ENCODE results near the gene BOC. TPM values are rescaled to one million over a fixed set of nuclear protein-coding genes. Genes with fewer than 3 reads are reported as not detected.

BOC gene
- total and polyA plus RNA-seq, 2 donors from 2014 or later, result 6.1 to 22.2 TPM

DNA sequence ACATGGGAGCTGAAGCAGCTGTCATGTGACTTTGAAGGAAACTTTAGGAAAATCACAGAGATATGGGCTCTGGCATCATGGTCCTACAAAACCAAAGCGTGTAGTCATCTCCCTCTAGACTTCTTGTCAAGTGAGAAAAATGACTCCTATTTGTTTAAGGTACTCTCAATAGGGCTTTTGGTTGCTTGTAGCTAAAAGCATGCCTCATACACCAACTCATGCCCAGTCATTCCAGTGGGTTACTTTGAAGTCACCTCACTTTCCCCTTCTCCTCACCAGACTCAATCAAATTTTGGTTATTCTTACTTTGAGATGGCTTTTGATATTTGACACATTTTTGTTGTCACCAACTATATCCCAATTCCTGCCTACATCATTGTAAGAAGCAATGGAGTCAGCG, 81.6 kb downstream of the BOC start:
- FAIRE-seq (no peak), DNase-seq (no peak)
- intact Hi-C loops (cut with DNase I), result no loop called here
- Histone ChIP-seq H3K27me3 (ENCODE audit: control insufficient read depth, insufficient read depth, low read length) (no peaks in the 10 kb centered on the region), H3K27ac (ENCODE audit: low read depth in 2 of 2, low read length in 2 of 2) (no peak overlapping the region), H3K9me3 (ENCODE audit: control insufficient read depth in 2 of 3, insufficient read depth in 1 of 3, low read length in 3 of 3) (no peaks in the 10 kb centered on the region), H3K9ac (ENCODE audit: low read length in 3 of 3) (no peak overlapping the region), H3K36me3 (ENCODE audit: control insufficient read depth in 2 of 3, insufficient read depth in 3 of 3, low read length in 3 of 3) (no peaks in the 10 kb centered on the region), H3K4me3 (ENCODE audit: low read length in 3 of 3) (no peak overlapping the region), H3K4me1 (ENCODE audit: control insufficient read depth in 2 of 3, insufficient read depth in 2 of 3, low read depth in 1 of 3, low read length in 3 of 3) (no peaks in the 10 kb centered on the region)
- no peak for TF ChIP-seq CTCF (IDR thresholded peaks at IDR 0.05; ENCODE audit: borderline replicate concordance, extremely low read depth, insufficient read depth)

DNA sequence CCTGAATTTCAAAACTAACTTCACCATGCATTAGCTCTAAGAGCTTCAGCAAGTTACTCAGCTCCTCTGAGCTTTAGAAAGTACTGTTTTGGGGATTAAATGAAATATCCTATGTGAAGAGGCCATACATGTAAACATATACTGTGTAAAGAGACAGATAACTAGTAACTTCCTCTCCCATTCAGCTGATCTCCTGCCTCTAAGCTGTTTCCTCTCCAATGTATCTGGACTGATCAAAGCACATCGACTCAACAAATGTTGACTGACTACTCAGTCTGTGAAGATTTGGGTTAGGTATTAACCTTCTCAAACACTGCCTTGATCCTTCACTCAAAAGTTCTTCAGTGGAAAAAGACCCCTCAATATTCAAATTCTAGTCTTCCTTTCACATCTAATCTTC, 82.0 kb downstream of the BOC start:
- Histone ChIP-seq H3K9me3 (ENCODE audit: control insufficient read depth in 2 of 3, insufficient read depth in 1 of 3, low read length in 3 of 3) (no peaks in the 10 kb centered on the region), H3K27me3 (ENCODE audit: control insufficient read depth, insufficient read depth, low read length) (no peaks in the 10 kb centered on the region), H3K4me1 (ENCODE audit: control insufficient read depth in 2 of 3, insufficient read depth in 2 of 3, low read depth in 1 of 3, low read length in 3 of 3) (no peaks in the 10 kb centered on the region), H3K36me3 (ENCODE audit: control insufficient read depth in 2 of 3, insufficient read depth in 3 of 3, low read length in 3 of 3) (no peaks in the 10 kb centered on the region), H3K27ac (ENCODE audit: low read depth in 2 of 2, low read length in 2 of 2) (no peak overlapping the region), H3K4me3 (ENCODE audit: low read length in 3 of 3) (no peak overlapping the region), H3K9ac (ENCODE audit: low read length in 3 of 3) (no peak overlapping the region)
- FAIRE-seq (no peak), DNase-seq (no peak)
- intact Hi-C loops (cut with DNase I), result no loop called here
- no peak for TF ChIP-seq CTCF (IDR thresholded peaks at IDR 0.05; ENCODE audit: borderline replicate concordance, extremely low read depth, insufficient read depth)

GRCh38 chr3:113295463-113295862, 84.1 kb downstream of the BOC start:
- no peak overlapping the region for H3K9ac ChIP-seq (ENCODE audit: low read length in 3 of 3)
- no peak overlapping the region for H3K27ac ChIP-seq (ENCODE audit: low read depth in 2 of 2, low read length in 2 of 2)
- no peak for FAIRE-seq
- no peaks in the 10 kb centered on the region for H3K27me3 ChIP-seq (ENCODE audit: control insufficient read depth, insufficient read depth, low read length)
- H3K4me3 ChIP-seq (ENCODE audit: low read length in 3 of 3), result no peak overlapping the region
- no peak for DNase-seq
- TF ChIP-seq CTCF (IDR thresholded peaks at IDR 0.05; ENCODE audit: borderline replicate concordance, extremely low read depth, insufficient read depth), result no peak
- no peaks in the 10 kb centered on the region for H3K9me3 ChIP-seq (ENCODE audit: control insufficient read depth in 2 of 3, insufficient read depth in 1 of 3, low read length in 3 of 3)
- H3K4me1 ChIP-seq (ENCODE audit: control insufficient read depth in 2 of 3, insufficient read depth in 2 of 3, low read depth in 1 of 3, low read length in 3 of 3), result no peaks in the 10 kb centered on the region
- H3K36me3 ChIP-seq (ENCODE audit: control insufficient read depth in 2 of 3, insufficient read depth in 3 of 3, low read length in 3 of 3), result no peaks in the 10 kb centered on the region
- intact Hi-C loops (cut with DNase I), result no loop called here

GRCh38 chr3:113297287-113297686, 85.9 kb downstream of the BOC start:
- no peak for TF ChIP-seq CTCF (IDR thresholded peaks at IDR 0.05; ENCODE audit: borderline replicate concordance, extremely low read depth, insufficient read depth)

More at GRCh38 chr3:113297287-113297686, 85.9 kb downstream of the BOC start:
- Histone ChIP-seq H3K4me3 (ENCODE audit: low read length in 3 of 3) (no peak overlapping the region), H3K36me3 (ENCODE audit: control insufficient read depth in 2 of 3, insufficient read depth in 3 of 3, low read length in 3 of 3) (no peaks in the 10 kb centered on the region), H3K4me1 (ENCODE audit: control insufficient read depth in 2 of 3, insufficient read depth in 2 of 3, low read depth in 1 of 3, low read length in 3 of 3) (no peaks in the 10 kb centered on the region), H3K27ac (ENCODE audit: low read depth in 2 of 2, low read length in 2 of 2) (no peak overlapping the region), H3K9ac (ENCODE audit: low read length in 3 of 3) (no peak overlapping the region), H3K27me3 (ENCODE audit: control insufficient read depth, insufficient read depth, low read length) (no peaks in the 10 kb centered on the region), H3K9me3 (ENCODE audit: control insufficient read depth in 2 of 3, insufficient read depth in 1 of 3, low read length in 3 of 3) (no peaks in the 10 kb centered on the region)
- DNase-seq (no peak), FAIRE-seq (no peak)
- intact Hi-C loops (cut with DNase I), result no loop called here

Data from kidney (tissue), 14 donors.